ENCODE results near the gene PTGS1. TPM values are rescaled to one million over a fixed set of nuclear protein-coding genes. Genes with fewer than 3 reads are reported as not detected.

The PTGS1 gene
- total and polyA plus RNA-seq, 4 donors = 2.9 to 12.8 (median 5.0) TPM

GRCh38 chr9:122418016-122418415 lies 47.2 kb downstream of the PTGS1 start:
- Histone ChIP-seq H3K9me3 (ENCODE audit: control insufficient read depth in 4 of 4, insufficient read depth in 3 of 4, low read length in 3 of 4) (peaks cover 0 to 9% (median 4%) of the 10 kb centered on the region in 4 donors), H3K36me3 (ENCODE audit: control insufficient read depth in 4 of 4, insufficient read depth in 4 of 4, low read length in 4 of 4) (no peaks in the 10 kb centered on the region), H3K27me3 (ENCODE audit: control insufficient read depth in 3 of 3, insufficient read depth in 3 of 3, low read length in 2 of 3) (no peaks in the 10 kb centered on the region), H3K27ac (ENCODE audit: low read depth in 1 of 2, low read length in 1 of 2) (no peak overlapping the region), H3K4me3 (no peak overlapping the region), H3K9ac (ENCODE audit: insufficient read depth in 1 of 2, low read length in 2 of 2) (no peak overlapping the region), H3K4me1 (ENCODE audit: control insufficient read depth in 5 of 5, insufficient read depth in 5 of 5, low read length in 5 of 5) (no peaks in the 10 kb centered on the region)
- ATAC-seq (ENCODE audit: insufficient read depth, low FRiP score) (no peak), DNase-seq (no peak)
- no peak for TF ChIP-seq CTCF (IDR thresholded peaks at IDR 0.05; ENCODE audit: control extremely low read depth, extremely low read depth)

GRCh38 chr9:122420315-122420714 lies 49.5 kb downstream of the PTGS1 start:
- Histone ChIP-seq H3K36me3 (ENCODE audit: control insufficient read depth in 4 of 4, insufficient read depth in 4 of 4, low read length in 4 of 4) (no peaks in the 10 kb centered on the region), H3K4me1 (ENCODE audit: control insufficient read depth in 5 of 5, insufficient read depth in 5 of 5, low read length in 5 of 5) (no peaks in the 10 kb centered on the region), H3K9ac (ENCODE audit: insufficient read depth in 1 of 2, low read length in 2 of 2) (no peak overlapping the region), H3K27me3 (ENCODE audit: control insufficient read depth in 3 of 3, insufficient read depth in 3 of 3, low read length in 2 of 3) (no peaks in the 10 kb centered on the region), H3K27ac (ENCODE audit: low read depth in 1 of 2, low read length in 1 of 2) (no peak overlapping the region), H3K9me3 (ENCODE audit: control insufficient read depth in 4 of 4, insufficient read depth in 3 of 4, low read length in 3 of 4) (peaks cover 0 to 9% (median 4%) of the 10 kb centered on the region in 4 donors), H3K4me3 (no peak overlapping the region)
- DNase-seq (no peak), ATAC-seq (ENCODE audit: insufficient read depth, low FRiP score) (no peak)
- 81 to 82% methylated on average over 3 of the region's 3 CpGs for WGBS, 2 donors
- TF ChIP-seq CTCF (IDR thresholded peaks at IDR 0.05; ENCODE audit: control extremely low read depth, extremely low read depth) = no peak

GRCh38 chr9:122425087-122425486 lies 54.3 kb downstream of the PTGS1 start:
- H3K27me3 ChIP-seq (ENCODE audit: control insufficient read depth in 3 of 3, insufficient read depth in 3 of 3, low read length in 2 of 3) = no peaks in the 10 kb centered on the region
- H3K27ac ChIP-seq (ENCODE audit: low read depth in 1 of 2, low read length in 1 of 2) = no peak overlapping the region
- H3K4me3 ChIP-seq = no peak overlapping the region
- H3K9ac ChIP-seq (ENCODE audit: insufficient read depth in 1 of 2, low read length in 2 of 2) = no peak overlapping the region
- WGBS, 2 donors = 45 to 48% methylated on average over 2 of the region's 2 CpGs
- no peaks in the 10 kb centered on the region for H3K4me1 ChIP-seq (ENCODE audit: control insufficient read depth in 5 of 5, insufficient read depth in 5 of 5, low read length in 5 of 5)
- peaks cover 0 to 9% (median 3%) of the 10 kb centered on the region in 4 donors for H3K9me3 ChIP-seq (ENCODE audit: control insufficient read depth in 4 of 4, insufficient read depth in 3 of 4, low read length in 3 of 4)
- no peak for ATAC-seq (ENCODE audit: insufficient read depth, low FRiP score)
- TF ChIP-seq CTCF (IDR thresholded peaks at IDR 0.05; ENCODE audit: control extremely low read depth, extremely low read depth) = no peak
- no peak for DNase-seq
- H3K36me3 ChIP-seq (ENCODE audit: control insufficient read depth in 4 of 4, insufficient read depth in 4 of 4, low read length in 4 of 4) = no peaks in the 10 kb centered on the region

DNA sequence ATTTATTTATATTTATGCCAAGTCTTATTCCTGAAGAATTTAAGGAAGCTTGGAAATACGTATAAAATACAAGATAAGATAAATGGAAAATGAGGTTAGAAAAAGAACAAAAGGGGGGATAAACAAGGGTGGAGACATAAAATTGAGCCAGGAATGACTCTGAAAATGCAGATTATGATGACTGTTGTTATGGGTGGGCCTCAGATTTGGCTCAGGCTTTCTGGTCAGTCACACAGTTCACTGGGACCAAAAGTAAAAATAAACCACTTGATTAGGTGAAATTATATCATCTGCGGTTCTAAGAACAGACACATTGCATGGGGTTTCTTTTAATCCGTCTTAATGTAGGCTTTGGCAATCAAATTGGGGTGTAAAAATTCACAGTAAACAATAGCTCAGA lies 55.9 kb downstream of the PTGS1 start:
- H3K4me1 ChIP-seq (ENCODE audit: control insufficient read depth in 5 of 5, insufficient read depth in 5 of 5, low read length in 5 of 5) = no peaks in the 10 kb centered on the region
- no peak for TF ChIP-seq CTCF (IDR thresholded peaks at IDR 0.05; ENCODE audit: control extremely low read depth, extremely low read depth)
- DNase-seq = no peak
- H3K27ac ChIP-seq (ENCODE audit: low read depth in 1 of 2, low read length in 1 of 2) = no peak overlapping the region
- ATAC-seq (ENCODE audit: insufficient read depth, low FRiP score) = no peak
- WGBS, 2 donors = 72 to 84% methylated on average over 3 of the region's 3 CpGs
- H3K36me3 ChIP-seq (ENCODE audit: control insufficient read depth in 4 of 4, insufficient read depth in 4 of 4, low read length in 4 of 4) = no peaks in the 10 kb centered on the region
- H3K9ac ChIP-seq (ENCODE audit: insufficient read depth in 1 of 2, low read length in 2 of 2) = no peak overlapping the region
- H3K27me3 ChIP-seq (ENCODE audit: control insufficient read depth in 3 of 3, insufficient read depth in 3 of 3, low read length in 2 of 3) = no peaks in the 10 kb centered on the region
- H3K9me3 ChIP-seq (ENCODE audit: control insufficient read depth in 4 of 4, insufficient read depth in 3 of 4, low read length in 3 of 4) = peaks cover 0 to 7% (median 0%) of the 10 kb centered on the region in 4 donors
- H3K4me3 ChIP-seq = no peak overlapping the region
